Mucosa of descending colon (tissue), 3 donors: Measurements from ENCODE around the gene KLRG1. TPM values are rescaled to one million over a fixed set of nuclear protein-coding genes. Genes with fewer than 3 reads are reported as not detected.
A peak's percentile ranks its signal among the peaks of the same experiment; 100 is the strongest.

Experiments used
- ATAC-seq: fragments of 200-7000 bp; cut with Tn5 transposase; one replicate; pipeline ENCODE4 v1.9.1; 2020; ENCODE audit warnings: mild to moderate bottlenecking, moderate library complexity
- DNase-seq, 3 donors: peaks; one replicate each; pipeline ENCODE4 v3.0.0-alpha.2; 2020
- H3K36me3 ChIP-seq: fragments of 200-600 bp; one replicate; pipeline ENCODE4 v1.8.0; 2021; ENCODE audit warnings: low read depth, mild to moderate bottlenecking
- H3K4me1 ChIP-seq: fragments of 200-600 bp; one replicate; pipeline ENCODE4 v1.8.0; 2021; ENCODE audit warnings: low read depth, mild to moderate bottlenecking
- H3K4me3 ChIP-seq: fragments of 200-600 bp; one replicate; pipeline ENCODE4 v1.8.0; 2021; ENCODE audit warnings: mild to moderate bottlenecking
- H3K9me3 ChIP-seq: fragments of 200-600 bp; one replicate; pipeline ENCODE4 v1.8.0; 2021; ENCODE audit warnings: mild to moderate bottlenecking
- intact Hi-C, 2 donors: fragments of 100-400 bp; cut with DNase I in 1 of 2; cut with micrococcal nuclease in 1 of 2; formaldehyde crosslinking; loops; one replicate each; pipeline versions ENCODE4 v1.11.0 to v1.11.1; 2022; cut with DNase I, micrococcal nuclease
- total RNA-seq, 3 donors: library from RNA; stranded (reverse); fragmentation: NEBNext Ultra II Directional in 2 of 3; extraction: Animal tissue kit (Norgen Biotek cat#: 25700) in 2 of 3; gene quantifications; one replicate each; pipeline versions ENCODE4 v1.2.1 to v1.2.4, GENCODE V29; 2021 to 2023
- TF ChIP-seq, protein P1 (sequence below): fragments of 200-600 bp; IDR thresholded peaks from one replicate; pipeline ENCODE4 v1.8.0; 2022; ENCODE audit warnings: antibody characterized with exemption, mild to moderate bottlenecking
- donor health status: DM: no; HTN: no; CAD: no; lungs with moderate emphysema.
- donor health status: DM: no; HTN: no; CAD: no.
- donor health status: DM: no; HTN: yes; CAD: no.

Gene KLRG1
- total RNA-seq, 3 donors from 2014 or later: 1.1 to 4.1 (median 3.0) TPM

DNA sequence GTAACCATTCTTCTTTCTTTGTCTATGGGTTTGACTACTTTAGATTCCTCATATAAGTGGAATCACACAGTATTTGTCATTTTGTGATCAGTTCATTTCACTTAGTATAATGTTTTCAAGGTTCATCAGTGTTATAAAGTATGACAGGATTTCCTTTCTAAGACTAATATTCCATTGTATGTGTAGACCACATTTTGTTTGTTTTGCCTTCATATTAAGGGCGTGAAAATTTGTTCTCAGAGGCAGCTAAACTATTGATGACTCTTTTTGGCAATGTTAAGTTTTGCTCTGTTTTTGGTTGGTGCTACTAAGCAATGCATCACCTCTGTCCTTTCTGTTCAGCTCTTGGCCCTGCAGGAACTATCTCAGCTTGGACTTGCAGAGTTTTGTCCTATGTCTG lies 1.7 kb upstream of the KLRG1 start:
- no peaks in the 10 kb centered on the region for H3K4me1 ChIP-seq
- peak; percentile 18 for ATAC-seq
- intact Hi-C loops: no loop called here
- no peak for DNase-seq
- H3K4me3 ChIP-seq: no peak overlapping the region
- no peaks in the 10 kb centered on the region for H3K9me3 ChIP-seq
- H3K36me3 ChIP-seq: no peaks in the 10 kb centered on the region
- TF ChIP-seq, protein P1, sequence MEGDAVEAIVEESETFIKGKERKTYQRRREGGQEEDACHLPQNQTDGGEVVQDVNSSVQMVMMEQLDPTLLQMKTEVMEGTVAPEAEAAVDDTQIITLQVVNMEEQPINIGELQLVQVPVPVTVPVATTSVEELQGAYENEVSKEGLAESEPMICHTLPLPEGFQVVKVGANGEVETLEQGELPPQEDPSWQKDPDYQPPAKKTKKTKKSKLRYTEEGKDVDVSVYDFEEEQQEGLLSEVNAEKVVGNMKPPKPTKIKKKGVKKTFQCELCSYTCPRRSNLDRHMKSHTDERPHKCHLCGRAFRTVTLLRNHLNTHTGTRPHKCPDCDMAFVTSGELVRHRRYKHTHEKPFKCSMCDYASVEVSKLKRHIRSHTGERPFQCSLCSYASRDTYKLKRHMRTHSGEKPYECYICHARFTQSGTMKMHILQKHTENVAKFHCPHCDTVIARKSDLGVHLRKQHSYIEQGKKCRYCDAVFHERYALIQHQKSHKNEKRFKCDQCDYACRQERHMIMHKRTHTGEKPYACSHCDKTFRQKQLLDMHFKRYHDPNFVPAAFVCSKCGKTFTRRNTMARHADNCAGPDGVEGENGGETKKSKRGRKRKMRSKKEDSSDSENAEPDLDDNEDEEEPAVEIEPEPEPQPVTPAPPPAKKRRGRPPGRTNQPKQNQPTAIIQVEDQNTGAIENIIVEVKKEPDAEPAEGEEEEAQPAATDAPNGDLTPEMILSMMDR: no peak

DNA sequence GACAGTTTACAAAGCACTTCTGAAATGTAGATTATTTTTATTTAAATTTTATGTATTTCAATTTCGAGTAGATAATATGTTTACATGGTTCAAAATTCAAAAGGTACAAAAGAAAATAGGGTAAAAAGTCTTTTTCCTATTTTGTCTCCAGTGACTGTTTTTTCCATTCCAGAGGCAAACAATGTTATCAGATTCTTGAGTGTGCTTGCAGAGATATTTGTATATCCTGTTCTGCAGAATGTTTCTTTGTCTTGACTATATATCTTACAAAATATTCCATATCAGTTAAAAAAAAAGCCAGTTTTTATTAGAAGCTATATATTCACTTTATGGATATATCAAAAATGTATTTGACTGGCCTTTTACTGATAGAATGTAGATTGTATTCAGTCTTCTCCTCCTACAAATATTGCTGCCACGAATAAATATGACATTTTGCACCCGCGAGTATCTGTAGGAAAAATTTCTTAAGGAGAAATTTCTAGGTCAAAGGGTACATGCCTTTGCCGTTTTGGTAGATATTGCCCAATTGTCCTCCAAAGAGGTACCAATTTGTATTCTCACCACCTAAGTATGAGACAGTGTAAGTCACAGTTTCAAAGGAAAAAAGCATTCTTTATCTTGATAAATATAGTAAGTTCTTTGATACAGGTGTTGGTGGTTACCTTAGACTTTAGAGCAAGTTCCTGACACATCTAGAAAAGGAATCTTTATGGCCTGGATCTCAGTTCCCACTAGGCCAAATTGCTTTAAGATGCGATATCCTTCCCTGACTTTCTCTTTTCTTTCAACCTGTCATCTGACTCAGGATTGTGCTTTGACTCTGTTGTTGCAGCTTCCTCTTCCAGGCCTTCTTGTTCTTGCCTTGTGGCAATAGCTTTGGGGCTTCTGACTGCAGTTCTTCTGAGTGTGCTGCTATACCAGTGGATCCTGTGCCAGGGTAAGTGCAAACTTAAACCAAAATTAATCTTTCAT lies 2.3 kb downstream of the KLRG1 start:
- DNase-seq (no peak), ATAC-seq (peak; percentile 33)
- intact Hi-C loops: no loop called here
- no peaks in the 10 kb centered on the region for H3K9me3 ChIP-seq
- no peaks in the 10 kb centered on the region for H3K4me1 ChIP-seq
- TF ChIP-seq, protein P1: no peak
- H3K4me3 ChIP-seq: no peak overlapping the region
- H3K36me3 ChIP-seq: no peaks in the 10 kb centered on the region

DNA sequence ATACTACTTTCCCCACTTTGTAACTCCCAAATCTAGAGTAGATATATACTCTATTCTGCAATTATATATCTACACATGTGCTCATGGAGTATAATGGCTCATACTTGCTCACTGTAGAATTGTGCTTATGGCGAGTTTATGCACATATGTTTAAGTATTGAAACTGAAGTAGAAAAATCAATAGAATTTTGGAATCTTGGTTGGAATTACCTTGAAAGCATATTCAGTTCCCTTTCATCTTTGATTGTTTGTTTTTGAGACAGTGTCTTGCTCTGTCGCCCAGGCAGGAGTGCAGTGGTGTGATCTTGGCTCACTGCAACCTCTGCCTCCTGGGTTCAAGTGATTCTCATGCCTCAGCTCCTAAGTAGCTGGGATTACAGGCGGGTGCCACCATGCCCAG lies 4.5 kb downstream of the KLRG1 start:
- no peak for ATAC-seq
- no peaks in the 10 kb centered on the region for H3K9me3 ChIP-seq
- no peak for DNase-seq
- no peak overlapping the region for H3K4me3 ChIP-seq
- TF ChIP-seq, protein P1: no peak
- intact Hi-C loops: no loop called here
- no peaks in the 10 kb centered on the region for H3K4me1 ChIP-seq
- no peaks in the 10 kb centered on the region for H3K36me3 ChIP-seq

DNA sequence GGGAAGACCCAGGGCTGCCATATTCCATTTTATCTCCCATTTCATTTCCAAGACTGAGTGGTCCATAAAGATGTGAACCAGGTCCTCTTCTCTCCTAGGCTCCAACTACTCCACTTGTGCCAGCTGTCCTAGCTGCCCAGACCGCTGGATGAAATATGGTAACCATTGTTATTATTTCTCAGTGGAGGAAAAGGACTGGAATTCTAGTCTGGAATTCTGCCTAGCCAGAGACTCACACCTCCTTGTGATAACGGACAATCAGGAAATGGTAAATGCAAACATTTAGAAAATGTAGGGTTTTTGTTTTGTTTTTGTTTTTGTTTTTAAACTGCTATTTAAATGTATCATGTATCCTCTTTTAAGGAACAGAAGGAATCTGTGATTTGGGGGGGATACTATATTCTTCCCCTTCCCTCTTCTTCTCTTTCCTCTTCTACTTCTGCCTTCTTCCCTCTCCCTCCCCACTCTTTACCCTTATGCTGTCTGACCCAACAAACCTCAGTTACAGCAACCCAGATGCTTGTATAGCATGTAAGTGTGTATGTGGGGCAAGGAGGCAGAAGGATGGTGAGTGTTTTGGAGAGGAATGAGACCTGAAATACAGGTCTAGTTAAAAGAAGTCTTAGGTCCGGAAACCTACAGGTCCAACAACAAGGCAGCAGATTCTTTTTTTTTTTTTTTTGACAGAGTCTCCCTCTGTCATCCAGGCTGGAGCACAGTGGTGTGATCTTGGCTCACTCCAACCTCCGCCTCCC lies 5.9 kb downstream of the KLRG1 start:
- Histone ChIP-seq H3K9me3 (no peaks in the 10 kb centered on the region), H3K4me1 (no peaks in the 10 kb centered on the region), H3K36me3 (no peaks in the 10 kb centered on the region), H3K4me3 (no peak overlapping the region)
- DNase-seq (no peak), ATAC-seq (no peak)
- TF ChIP-seq, protein P1: no peak
- intact Hi-C loops: no loop called here

DNA sequence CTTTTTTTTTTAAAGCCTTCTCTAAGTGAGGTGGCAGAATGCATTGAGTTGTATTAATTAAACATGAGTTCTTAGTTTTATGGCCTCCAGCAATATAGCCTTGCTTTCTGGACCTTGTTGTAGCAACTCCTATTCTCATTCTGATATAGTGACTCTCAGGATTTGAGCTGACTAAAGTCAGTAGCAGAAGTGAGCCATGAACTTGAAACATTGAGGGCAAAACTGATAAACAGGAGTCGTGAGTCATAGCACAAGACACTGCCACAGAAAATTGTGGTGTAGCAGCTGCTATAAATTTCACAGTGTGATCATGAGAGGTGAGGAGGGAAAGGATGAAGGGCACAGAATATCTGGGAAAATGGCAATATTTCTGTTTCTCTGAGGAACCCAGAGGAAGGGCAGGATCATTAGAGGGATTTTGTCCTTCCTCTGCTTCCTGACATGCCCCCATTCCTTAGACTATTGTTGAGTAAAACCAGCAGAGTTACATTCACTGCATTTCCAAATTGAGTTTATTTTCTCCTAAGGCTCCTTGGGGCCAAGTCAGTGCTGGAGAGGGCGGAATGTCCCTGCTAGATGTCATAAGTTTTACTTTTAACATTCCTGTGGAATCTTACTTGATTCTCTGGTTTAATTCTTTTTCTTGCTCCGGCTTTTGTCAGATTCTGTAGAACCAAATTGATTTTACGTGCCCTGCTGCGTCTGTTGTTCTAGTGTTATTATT lies 7.5 kb downstream of the KLRG1 start:
- TF ChIP-seq, protein P1: no peak
- DNase-seq (no peak), ATAC-seq (peak; percentile 47)
- H3K4me3 ChIP-seq: no peak overlapping the region
- H3K4me1 ChIP-seq: no peaks in the 10 kb centered on the region
- H3K36me3 ChIP-seq: no peaks in the 10 kb centered on the region
- intact Hi-C loops: no loop called here
- H3K9me3 ChIP-seq: no peaks in the 10 kb centered on the region
